Fibroblast of lung (primary cell): Measurements from ENCODE around the gene DLGAP1.

ENCODE experiments used
- CTCF ChIP-seq, 2 donors: IDR thresholded peaks in 1 of 2; conservative IDR thresholded peaks in 1 of 2; 1 replicate in 1 of 2; 2 replicates in 1 of 2; pipeline ENCODE4 v1.5.1; 2011 to 2012; ENCODE audit warnings: low read length in 2 of 2, control low read depth in 1 of 2, inconsistent platforms in 1 of 2, low read depth in 1 of 2, mild to moderate bottlenecking in 1 of 2
- EZH2 ChIP-seq: IDR thresholded peaks from 2 replicates; pipeline ENCODE4 v1.5.1; 2012; ENCODE audit warnings: low read length, control low read depth, mild to moderate bottlenecking; ENCODE audit errors: missing control alignments

GRCh38 chr18:3647636-3648035 lies 807.5 kb downstream of the DLGAP1 start:
- TF ChIP-seq CTCF (conservative IDR thresholded peaks at IDR 0.05 in 1 of 2, IDR thresholded peaks at IDR 0.05 in 1 of 2; ENCODE audit: low read depth in 1 of 2, low read length in 2 of 2) (no peak), EZH2 (no peak)
